Measurements from ENCODE around the gene STKLD1.

DNA sequence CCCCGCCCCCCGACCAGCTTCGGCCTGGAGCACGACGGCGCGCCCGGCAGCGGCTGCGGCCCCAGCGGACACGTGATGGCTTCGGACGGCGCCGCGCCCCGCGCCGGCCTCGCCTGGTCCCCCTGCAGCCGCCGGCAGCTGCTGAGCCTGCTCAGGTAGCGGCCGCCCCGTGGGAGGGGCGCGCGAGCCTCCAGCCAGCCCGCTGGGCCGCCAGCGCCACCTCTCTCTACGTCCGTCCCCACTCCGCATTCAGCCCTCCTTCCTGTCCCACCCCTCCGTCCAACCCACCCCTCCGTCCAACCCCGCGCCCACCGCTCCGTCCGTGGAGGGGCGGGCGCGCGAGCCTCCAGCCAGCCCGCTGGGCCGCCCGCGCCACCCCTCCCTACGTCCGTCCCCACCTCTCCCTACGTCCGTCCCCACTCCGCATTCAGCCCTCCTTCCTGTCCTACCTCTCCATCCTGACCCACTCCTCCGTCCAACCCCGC is 52.5 kb downstream of the STKLD1 start:
- TF ChIP-seq, protein P1, sequence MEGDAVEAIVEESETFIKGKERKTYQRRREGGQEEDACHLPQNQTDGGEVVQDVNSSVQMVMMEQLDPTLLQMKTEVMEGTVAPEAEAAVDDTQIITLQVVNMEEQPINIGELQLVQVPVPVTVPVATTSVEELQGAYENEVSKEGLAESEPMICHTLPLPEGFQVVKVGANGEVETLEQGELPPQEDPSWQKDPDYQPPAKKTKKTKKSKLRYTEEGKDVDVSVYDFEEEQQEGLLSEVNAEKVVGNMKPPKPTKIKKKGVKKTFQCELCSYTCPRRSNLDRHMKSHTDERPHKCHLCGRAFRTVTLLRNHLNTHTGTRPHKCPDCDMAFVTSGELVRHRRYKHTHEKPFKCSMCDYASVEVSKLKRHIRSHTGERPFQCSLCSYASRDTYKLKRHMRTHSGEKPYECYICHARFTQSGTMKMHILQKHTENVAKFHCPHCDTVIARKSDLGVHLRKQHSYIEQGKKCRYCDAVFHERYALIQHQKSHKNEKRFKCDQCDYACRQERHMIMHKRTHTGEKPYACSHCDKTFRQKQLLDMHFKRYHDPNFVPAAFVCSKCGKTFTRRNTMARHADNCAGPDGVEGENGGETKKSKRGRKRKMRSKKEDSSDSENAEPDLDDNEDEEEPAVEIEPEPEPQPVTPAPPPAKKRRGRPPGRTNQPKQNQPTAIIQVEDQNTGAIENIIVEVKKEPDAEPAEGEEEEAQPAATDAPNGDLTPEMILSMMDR (IDR thresholded peaks at IDR 0.05; ENCODE audit: low read length), result no peak
- TF ChIP-seq EZH2 (optimal IDR thresholded peaks at IDR 0.05; ENCODE audit: low read depth, low read length), result no peak

Data from MM.1S (cell line).